Lung microvascular endothelial cell (primary cell): ENCODE results near the gene KLHL30. TPM values are rescaled to one million over a fixed set of nuclear protein-coding genes. Genes with fewer than 3 reads are reported as not detected.

Experiments
- DNase-seq, 2 donors: peaks; one replicate each; pipeline versions ENCODE4 v3.0.0 to v3.0.0-alpha.2; 2010; ENCODE audit warnings: low read depth in 2 of 2
- total RNA-seq: library from RNA; depleted of rRNA; stranded (reverse); fragments of >200 nt; gene quantifications from 2 replicates; pipeline ENCODE4 v1.2.1, GENCODE V29; 2014

KLHL30 gene
- total RNA-seq, 1 donor from 2014 or later, result not detected

GRCh38 chr2:238130111-238130695, 8.3 kb upstream of the KLHL30 start:
- DNase-seq, result no peak

- no peak for DNase-seq
Observed at GRCh38 chr2:238130696-238131628, 7.5 kb upstream of the KLHL30 start.

GRCh38 chr2:238131761-238132462, 6.6 kb upstream of the KLHL30 start:
- no peak for DNase-seq

DNA sequence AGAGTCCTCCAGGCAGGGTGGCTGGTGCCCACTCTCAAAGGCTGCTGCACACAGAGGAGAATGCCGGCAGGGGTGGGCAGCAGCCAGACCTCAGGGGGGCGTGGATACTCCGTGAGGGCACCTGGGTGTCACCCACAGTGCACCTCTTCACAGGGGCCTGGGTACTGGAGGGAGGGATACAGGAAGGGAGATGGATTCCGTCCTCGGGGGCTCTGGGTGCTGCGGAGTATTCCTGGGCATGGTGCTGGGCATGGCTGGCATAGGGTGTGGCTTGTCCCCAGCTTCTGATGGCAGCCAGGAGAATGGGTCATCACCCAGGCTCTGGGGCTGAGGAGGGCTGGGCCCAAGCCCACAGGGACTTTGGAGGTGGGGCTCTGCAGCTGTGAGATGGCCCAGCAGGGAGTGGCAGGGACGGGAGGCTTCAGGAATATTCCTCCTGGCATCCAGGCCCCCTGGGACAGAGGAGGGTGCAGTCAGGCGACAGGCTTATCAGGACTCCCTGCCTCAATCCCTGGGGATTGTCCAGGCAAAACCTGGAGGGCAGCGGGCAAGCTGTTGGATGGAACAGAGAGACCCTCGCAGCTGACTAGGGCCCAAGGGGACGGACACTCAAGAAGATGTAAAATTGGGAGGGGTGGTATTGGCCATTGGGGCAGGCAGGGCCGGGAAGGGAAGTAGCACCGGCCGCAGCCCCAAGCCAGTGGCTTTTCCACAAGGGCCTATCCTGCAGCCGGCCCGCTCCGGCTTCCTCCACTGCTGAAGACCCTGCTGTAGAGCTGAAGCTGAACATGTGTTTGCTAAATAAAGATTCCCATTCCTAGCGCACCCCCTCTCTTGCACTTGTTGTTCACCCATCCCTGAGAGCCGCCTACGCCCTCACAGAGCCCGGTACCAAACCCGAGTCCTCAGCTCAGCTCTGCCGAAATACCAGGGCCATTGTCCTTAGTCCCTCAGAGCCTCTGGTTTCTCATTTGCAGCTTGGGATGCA, 5.7 kb upstream of the KLHL30 start:
- DNase-seq, result no peak

- DNase-seq, result no peak
Observed at GRCh38 chr2:238133499-238134392, 4.7 kb upstream of the KLHL30 start.

GRCh38 chr2:238134393-238134785, 4.1 kb upstream of the KLHL30 start:
- no peak for DNase-seq

DNA sequence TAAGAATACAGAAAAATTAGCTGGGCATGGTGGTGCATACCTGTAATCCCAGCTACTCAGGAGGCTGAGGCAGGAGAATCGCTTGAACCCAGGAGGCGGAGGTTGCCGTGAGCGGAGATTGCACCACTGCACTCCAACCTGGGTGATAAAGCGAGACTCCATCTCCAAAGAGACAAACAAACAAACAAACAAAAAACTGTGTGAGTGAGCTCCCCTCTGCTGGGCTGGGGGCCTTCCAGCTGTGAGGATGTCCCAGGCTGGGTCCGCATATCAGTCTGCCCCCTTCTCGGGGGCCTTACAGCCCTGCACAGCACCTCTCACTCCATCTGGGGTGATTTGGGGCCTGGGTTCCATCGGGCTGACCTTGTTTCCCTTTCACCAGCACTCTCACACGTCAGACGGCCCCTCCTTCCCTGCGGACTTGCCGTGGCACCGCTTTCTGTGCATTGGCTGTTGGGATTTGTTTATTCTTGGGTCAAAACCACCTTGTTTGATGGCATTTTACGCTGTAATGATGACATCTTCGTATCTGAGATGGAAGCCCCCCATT, 2.8 kb upstream of the KLHL30 start:
- no peak for DNase-seq

GRCh38 chr2:238136820-238137537, 1.5 kb upstream of the KLHL30 start:
- peak in 1 of 2 donors; percentile 78 for DNase-seq

DNA sequence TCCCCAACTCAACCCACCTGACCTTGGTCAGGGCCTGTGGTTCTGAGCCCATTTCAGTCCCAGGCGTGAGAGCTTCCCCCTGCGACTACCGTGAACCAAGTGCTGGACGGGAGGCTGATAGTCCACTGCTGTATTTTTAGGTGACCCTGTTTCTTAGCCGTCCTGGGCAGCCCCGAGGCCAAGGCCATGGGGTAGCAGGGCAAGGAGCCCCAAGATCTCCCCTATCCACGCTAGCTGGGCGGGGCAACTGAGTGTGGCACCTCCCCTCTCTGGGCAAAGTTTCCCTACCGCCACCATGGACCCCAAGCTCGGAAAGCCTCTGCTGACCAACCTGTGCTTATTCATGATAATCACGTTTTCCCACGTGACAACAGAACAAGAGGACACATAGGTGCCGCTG, 583 bp upstream of the KLHL30 start:
- no peak for DNase-seq

- DNase-seq, result no peak
Observed at GRCh38 chr2:238139196-238140039, 950 bp downstream of the KLHL30 start.

- no peak for DNase-seq
Observed at GRCh38 chr2:238140040-238140439, 1.6 kb downstream of the KLHL30 start.

- DNase-seq, result no peak
Observed at GRCh38 chr2:238140721-238141540, 2.5 kb downstream of the KLHL30 start.

DNA sequence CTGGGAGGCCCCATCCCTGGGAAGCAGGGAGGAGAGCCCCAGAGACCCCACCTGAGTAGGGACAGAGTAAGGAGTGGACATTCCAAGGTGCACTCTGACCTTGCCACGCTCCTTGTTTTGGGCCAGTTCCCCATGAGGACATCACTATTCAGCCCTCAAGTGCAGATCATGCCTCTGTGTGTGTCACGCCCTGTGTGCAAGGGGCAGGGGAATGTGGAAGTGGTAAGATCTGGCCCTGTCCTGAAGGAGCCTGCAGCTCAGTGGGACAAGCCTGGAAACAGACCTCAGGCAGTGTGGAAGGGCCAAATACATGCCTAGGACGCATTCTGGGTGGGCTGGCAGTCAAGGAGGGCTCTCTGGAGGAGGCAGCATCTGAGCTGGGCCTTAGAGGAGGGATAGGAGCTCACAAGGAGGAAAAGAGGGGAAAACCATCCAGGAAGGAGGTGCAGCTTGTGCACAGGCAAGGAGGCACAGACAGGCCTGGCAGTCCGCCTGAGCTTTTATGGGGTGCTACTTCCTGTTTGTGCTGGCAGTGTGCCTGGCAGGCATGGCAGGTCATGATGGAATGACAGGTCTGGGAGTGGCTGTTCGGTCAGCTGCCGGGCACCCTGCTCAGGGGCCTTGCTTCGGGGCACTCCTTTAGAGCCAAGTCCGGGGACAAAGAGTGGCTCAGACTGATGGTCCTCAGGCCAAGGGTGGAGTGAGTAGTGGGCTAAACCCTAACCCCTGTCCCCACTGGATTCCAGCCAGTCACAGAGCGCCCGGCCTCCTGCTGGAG, 3.3 kb downstream of the KLHL30 start:
- peak in 1 of 2 donors; percentile 34 for DNase-seq

GRCh38 chr2:238142382-238143205, 4.1 kb downstream of the KLHL30 start:
- DNase-seq, result no peak

DNA sequence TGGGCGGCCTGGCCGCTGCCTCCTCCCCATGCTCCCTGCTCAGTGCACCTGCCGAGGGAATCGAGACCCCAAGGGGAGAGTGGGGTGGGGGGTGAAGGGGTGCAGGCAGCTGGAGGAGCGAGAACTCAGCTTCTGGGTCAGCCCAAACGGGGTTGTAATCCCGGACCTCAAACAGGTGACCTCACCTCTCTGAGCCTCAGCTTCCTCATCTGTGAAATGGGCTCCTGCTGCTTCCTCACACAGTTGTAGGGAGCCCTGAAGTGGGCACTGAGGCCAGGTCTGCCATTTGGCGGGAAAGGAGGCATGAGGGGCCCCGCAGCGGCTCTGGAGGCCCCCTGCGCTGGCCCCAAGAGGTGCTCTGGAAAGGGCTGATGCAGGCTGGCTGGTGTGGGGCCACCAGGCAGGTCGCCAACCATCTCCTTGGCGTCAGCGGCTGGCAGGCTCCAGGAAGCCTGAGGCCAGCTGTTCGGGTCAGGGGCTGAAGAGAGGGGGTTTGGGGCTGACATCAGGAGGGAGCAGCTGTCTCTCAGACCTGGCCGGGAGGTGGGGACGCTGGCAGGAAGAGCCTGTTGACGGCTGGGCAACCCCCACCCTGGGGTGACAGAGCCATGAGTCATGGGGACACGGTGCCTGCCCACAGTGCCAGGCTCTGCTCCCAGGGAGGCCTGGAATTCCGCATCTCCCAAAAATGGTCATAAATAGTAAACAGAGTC, 4.9 kb downstream of the KLHL30 start:
- peak in 1 of 2 donors; percentile 21 for DNase-seq
